SW 1271 (cell line): ENCODE results near the gene ETHE1.
"Not testable (repeated sequence)": the region's sequence is repeated elsewhere in the genome, so short reads cannot be mapped to it uniquely, and the experiment has no call there.

ENCODE experiments used
- DNase-seq, 2 experiments: peaks; one replicate each; lab custom pipeline; 2025; lab: John Stamatoyannopoulos, UW

Gene ETHE1

DNA sequence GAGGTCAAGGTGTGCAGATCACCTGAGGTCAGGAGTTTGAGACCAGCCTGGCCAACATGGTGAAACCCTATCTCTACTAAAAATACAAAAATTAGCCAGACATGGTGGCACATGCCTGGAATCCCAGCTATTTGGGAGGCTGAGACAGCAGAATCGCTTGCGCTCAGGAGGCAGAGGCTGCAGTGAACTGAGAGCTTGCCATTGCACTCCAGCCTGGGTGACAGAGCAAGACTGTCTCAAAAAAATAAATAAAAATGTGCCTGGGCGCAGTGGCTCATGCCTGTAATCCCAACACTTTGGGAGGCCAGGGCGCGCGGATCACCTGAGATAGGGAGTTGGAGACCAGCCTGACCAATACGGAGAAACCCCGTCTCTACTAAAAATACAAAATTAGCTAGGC is 3.3 kb downstream of the ETHE1 start:
- DNase-seq, result not testable (repeated sequence)

- DNase-seq, result no peak
These were observed 4.1 kb downstream of the ETHE1 start for GRCh38 chr19:43522929-43523328.

DNA sequence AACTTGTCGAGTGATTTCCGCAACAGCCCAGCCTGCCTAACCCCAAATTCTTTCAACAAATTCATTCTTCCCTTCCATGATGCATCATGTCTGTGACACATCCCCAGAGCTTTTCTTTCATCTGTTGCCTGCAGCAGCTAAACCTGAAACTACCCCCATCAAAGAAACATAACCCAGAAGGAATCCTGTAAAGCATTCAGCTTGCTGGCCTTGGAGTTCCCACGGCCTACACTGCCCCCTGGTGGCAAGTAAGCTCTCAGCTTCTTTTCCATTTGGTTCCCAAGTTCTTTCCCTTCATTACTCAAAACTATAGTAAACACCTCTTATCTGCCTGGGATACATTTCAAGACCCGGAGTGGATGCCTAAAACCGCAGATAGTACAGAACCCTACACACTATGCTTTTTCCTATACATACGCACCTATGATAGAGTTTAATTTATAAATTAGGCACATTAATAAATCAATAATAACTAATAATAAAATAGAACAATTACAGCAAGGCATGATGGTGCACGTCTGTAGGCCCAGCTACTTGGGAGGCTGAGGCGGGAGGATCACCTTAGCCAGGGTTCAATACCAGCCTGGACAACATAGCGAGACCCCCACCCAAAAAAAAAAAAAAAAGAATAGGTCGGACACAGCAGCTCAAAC is 7.4 kb downstream of the ETHE1 start:
- peak in 1 of 2 experiments; percentile 70 for DNase-seq

- DNase-seq, result no peak
These were observed 8.9 kb downstream of the ETHE1 start for GRCh38 chr19:43518051-43518450.

- DNase-seq, result not testable (repeated sequence)
These were observed 14.6 kb downstream of the ETHE1 start for GRCh38 chr19:43512399-43512798.

DNA sequence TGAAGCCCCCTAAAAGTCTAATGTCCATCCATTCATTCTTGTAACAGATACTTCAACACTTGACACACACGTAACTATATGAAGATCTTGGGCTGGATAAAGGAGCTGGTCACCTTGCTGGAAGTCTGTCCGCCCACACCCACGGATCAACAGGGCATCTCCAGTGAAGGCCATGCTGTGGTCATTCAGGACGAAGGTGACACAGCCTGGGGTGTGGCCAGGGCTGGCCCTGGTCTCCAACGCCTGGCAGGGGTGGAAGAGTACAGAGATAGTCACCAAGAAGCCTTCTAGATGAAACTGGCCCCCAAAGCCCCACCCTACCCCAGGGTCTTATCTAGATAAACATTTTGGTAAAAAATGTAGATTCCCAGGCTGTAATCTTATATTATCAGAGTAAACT is 15.7 kb downstream of the ETHE1 start:
- no peak for DNase-seq

GRCh38 chr19:43510713-43511112 is 16.3 kb downstream of the ETHE1 start:
- no peak for DNase-seq

- DNase-seq, result no peak
These were observed 19.1 kb downstream of the ETHE1 start for GRCh38 chr19:43507880-43508279.

GRCh38 chr19:43506629-43507028 is 20.4 kb downstream of the ETHE1 start:
- DNase-seq, result no peak

GRCh38 chr19:43505941-43506340 is 21.1 kb downstream of the ETHE1 start:
- DNase-seq, result no peak

GRCh38 chr19:43505186-43505456 is 21.9 kb downstream of the ETHE1 start:
- no peak for DNase-seq

DNA sequence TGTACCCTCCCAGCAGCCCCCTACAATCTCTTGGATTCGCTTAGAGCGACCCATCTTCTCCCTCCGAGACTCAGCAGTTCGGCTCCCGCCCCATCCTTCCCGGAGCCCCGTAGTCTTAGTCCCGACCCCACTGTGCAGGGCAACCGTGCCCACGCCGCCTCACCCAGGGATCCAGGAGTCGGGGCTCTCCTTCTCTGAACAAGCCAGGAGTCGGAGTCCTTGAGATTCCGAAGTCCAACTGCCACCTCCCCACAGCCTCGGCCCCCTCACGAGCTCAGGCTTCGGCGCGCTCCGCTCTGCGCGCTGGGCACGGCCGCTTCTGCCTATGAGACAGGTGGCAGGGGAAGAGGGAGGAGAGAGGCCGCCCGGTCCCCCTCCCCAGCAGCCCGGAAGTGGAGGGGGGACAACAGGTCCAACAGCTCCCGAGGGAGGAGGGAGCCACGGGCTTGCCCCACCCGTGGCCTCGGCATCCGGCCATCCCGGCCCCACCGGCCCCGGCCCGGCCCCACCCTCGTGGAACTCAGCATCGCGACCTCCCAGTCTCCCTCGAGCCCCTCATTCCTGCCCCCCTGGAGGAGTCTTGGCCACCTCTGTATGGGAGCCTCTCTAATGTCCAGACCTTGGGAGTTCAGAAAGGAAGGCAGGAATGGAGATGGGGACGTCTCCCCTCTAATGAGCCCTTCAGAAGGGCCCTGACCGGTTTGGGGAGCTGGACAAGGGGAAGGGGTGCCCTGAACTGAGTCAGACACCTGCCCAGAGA is 22.4 kb downstream of the ETHE1 start, which contains the start of gene PHLDB3:
Gene PHLDB3, minus strand, starts transcription at position 321 of the 760 bp plus-strand sequence. CDS start 628 bp downstream, outside the sequence.
- DNase-seq, result peak in 1 of 2 experiments; percentile 55

DNA sequence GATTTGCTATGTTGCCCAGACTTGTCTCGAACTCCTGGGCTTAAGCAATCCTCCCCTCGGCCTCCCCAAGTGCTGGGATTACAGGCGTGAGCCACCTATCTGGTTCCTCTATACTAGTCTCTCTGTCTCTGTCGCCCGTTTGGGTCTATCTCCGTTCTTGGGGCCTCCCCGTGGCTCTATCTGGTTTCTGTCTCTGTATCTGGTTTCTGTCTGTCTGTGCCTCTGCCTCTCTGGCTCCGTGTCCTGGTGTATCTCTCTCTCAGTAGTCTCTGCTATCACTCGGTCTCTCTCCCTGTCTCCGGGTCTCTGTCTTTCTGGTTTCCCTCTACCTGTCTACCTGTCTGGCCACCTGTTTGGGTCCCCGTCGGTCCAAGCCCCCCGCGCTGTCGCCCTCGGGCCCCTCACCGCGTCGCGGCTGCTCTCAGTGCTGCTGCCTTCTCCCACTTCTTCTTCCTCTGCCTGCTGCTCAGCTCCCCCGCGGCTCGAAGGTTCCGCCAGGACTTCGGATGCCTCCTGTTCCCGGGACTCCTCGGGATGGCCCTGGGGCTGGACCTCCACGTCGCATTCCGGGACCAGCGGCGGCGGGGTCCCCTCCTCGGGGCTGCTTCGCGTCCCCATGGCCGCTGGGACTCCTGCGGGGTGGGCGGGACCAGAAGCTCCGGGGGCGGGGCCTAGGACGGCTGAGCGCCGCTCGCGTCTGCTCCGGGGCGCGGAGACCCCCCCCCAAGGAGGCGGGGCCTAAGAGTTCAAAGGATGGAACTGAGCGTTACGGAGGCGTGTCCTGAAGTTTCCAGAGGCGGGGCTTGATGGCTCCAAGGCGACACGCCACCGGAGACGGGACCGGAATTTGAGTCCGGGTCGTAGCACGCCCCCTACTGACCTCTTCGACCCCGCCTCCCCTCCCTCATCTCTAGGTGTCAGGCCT is 23.2 kb downstream of the ETHE1 start:
- DNase-seq, result peak; percentile 74 to 88

GRCh38 chr19:43502419-43502976 is 24.5 kb downstream of the ETHE1 start:
- DNase-seq, result no peak

DNA sequence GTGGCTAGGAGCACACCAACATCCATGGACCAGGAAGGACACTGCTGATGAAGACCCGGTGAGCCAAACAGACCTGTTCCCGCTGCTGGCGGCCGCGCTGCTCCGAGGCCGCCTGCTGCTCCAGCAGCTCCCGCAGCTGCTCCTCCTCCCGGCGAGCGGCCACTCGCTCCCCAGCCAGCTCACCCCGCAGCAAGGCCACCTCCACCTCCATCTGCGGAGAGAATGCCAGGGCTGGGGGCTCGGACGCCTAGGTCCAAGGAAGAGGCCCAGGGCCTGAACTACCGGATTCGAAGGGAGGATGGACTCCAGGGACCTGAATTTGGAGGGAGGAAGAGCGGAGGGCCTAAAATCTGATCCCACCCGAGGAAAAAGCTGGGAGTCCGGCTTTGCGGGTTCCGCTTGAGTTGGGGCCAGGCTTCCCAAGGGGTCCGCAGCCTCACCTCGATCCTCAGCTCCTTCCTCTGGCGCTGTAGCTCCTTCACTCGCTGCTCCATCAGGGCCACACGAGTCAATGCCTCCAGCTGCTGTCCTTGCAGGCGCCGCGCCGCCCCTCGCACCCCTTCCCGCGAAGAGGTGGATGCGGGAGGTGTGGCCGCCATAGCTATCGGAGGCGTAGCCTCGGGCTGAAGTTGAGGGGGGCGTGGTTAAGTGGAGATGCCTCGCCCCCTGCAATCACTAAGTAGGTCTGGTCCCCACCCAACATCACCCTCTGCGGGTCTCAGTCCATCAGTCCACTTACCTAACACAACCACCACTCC is 25.2 kb downstream of the ETHE1 start:
- DNase-seq, result no peak

DNA sequence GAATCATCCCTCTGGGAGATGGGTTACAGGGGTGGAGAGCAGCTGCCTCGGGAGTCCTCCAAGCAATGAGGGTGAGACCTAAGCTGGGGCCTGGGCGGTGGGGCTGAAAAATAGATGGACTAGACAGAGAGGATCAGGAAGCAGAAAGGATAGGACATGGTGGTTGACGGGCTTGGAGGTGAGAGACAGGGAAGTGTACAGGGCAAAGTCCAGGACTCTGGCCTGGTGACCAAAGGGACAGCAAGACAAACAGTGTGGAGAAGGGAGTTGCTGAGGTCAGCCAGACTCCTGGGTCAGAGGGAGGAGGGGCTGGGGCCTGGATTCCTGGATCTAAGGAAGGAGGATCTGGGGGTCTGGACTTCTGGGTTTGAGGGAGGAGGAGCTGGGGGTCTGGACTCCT is 28.0 kb downstream of the ETHE1 start:
- DNase-seq, result no peak

DNA sequence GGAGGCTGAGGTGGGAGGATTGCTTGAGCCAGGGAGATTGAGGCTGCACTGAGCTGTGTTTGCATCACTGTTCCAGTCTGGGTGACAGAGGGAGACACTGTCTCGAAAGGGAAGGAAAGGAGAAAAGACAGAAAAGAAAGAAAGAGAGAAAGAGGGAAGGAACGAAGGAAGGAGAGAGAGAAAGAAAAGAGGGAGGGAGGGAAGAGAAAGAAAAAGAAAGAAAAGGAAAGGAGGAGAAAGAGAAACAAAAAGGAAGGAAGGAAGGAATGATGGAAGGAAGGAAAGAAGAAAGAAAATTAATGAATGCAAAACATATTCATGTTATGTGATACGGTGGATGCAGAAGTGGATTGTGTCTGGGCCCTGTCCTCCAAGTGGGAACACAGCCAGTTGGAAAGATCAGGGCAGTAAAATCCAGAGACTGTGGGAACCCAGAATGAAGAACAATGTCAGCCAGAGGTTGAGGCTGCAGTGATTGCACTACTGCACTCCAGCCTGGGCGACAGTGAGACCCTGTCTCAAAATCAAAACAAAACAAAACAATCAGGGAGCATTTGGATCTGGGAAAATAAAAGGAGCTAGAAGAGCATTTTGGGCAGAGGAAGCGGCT is 28.7 kb downstream of the ETHE1 start:
- DNase-seq, result no peak

- DNase-seq, result no peak
These were observed 30.0 kb downstream of the ETHE1 start for GRCh38 chr19:43496960-43497359.

DNA sequence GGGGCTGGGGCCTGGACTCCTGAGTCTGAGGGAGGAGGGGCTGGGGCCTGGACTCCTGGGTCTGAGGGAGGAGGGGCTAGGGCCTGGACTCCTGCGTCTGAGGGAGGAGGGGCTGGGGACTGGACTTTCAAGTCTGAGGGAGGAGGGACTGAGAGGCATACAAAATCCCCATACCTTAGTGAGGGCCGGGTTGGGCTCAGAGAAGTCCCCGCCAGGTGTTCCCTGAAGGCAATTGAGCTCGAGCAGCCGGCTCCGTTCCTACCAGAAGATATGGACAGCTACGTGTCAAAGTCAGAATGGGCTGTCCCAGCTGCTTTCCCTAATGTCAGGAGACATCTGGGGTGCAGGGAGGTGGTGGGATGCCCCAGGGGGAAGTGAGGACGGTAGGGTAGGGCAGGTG is 31.9 kb downstream of the ETHE1 start:
- no peak for DNase-seq

- no peak for DNase-seq
These were observed 36.2 kb downstream of the ETHE1 start for GRCh38 chr19:43490759-43491158.

- no peak for DNase-seq
These were observed 36.9 kb downstream of the ETHE1 start for GRCh38 chr19:43489979-43490599.
